HFF-Myc (cell line): ENCODE results near the gene RBFOX1.
"Not testable (repeated sequence)": the region's sequence is repeated elsewhere in the genome, so short reads cannot be mapped to it uniquely, and the experiment has no call there.

Experiments
- DNase-seq: peaks from one replicate; pipeline ENCODE4 v3.0.0-alpha.2; 2011; ENCODE audit warnings: low read depth; ENCODE audit errors: extremely low read depth
- H3K4me3 ChIP-seq: replicated peaks from 2 replicates; pipeline ENCODE4 v1.5.1; 2011; ENCODE audit warnings: low read depth, mild to moderate bottlenecking, control low read depth, low read length
- TF ChIP-seq, protein P1 (sequence below): IDR thresholded peaks from 2 replicates; pipeline ENCODE4 v1.5.1; 2012; ENCODE audit warnings: mild to moderate bottlenecking, low read depth, low read length, control low read depth; ENCODE audit errors: missing control alignments

Gene RBFOX1

DNA sequence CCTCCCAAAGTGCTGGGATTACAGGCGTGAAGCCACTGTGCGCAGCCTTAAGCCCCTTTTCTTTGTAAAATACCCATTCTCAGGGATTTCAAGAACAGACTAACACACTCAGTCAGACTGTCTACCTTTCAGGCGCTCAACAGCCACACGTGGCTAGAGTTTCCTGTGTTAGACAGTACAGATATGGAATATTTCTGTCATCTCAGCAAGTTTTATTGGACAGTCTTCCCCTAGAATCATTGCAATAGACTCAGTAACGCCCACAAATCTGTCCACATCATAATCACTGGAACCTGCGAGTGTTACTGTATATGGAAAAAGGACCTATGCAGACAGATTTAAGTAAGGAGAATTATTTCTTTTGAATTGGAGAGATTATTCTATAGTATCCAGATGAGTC lies 160.5 kb downstream of the RBFOX1 start:
- TF ChIP-seq, protein P1, sequence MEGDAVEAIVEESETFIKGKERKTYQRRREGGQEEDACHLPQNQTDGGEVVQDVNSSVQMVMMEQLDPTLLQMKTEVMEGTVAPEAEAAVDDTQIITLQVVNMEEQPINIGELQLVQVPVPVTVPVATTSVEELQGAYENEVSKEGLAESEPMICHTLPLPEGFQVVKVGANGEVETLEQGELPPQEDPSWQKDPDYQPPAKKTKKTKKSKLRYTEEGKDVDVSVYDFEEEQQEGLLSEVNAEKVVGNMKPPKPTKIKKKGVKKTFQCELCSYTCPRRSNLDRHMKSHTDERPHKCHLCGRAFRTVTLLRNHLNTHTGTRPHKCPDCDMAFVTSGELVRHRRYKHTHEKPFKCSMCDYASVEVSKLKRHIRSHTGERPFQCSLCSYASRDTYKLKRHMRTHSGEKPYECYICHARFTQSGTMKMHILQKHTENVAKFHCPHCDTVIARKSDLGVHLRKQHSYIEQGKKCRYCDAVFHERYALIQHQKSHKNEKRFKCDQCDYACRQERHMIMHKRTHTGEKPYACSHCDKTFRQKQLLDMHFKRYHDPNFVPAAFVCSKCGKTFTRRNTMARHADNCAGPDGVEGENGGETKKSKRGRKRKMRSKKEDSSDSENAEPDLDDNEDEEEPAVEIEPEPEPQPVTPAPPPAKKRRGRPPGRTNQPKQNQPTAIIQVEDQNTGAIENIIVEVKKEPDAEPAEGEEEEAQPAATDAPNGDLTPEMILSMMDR: no peak
- H3K4me3 ChIP-seq: no peak overlapping the region
- no peak for DNase-seq

DNA sequence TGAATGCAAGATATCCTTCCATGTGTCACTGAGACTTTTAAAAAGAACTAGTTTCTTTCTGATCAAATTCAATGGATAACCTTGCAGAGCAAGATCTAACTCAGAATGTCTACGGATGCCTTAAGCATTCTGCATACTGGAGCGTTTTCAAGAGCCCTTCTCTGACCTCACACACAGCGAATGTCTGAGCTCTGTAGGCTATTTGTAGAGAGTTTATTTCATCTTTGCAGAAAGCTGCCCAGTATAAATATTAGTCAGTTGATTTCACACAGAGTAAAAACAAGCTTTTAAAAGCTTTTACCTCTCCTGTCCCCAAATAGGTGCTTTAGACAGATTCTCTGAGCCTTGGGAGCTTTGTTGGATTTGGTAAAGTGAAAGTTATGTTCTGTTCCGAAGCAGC lies 165.0 kb downstream of the RBFOX1 start:
- TF ChIP-seq, protein P1: no peak

DNA sequence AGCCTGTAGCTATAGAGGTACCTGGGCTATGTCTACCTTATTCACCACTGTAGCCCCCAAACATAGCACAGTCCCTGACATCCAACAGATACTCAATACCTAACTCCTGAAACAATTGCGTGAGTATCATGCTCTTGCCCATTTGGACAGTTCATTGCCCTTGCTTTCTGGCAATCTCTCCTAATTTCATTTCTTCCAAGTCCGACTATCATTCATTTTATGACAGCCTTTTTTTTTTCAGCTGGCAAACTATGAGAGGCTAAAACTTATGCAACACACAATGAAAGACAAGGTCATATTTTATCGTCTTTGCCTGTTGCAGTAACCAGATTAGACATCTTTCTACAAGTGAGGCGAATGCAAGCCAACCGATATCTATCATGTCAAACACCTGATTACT lies 169.2 kb downstream of the RBFOX1 start:
- no peak overlapping the region for H3K4me3 ChIP-seq
- DNase-seq: no peak

More for the DNA sequence above, 165.0 kb downstream of the RBFOX1 start:
- no peak overlapping the region for H3K4me3 ChIP-seq
- no peak for DNase-seq

DNA sequence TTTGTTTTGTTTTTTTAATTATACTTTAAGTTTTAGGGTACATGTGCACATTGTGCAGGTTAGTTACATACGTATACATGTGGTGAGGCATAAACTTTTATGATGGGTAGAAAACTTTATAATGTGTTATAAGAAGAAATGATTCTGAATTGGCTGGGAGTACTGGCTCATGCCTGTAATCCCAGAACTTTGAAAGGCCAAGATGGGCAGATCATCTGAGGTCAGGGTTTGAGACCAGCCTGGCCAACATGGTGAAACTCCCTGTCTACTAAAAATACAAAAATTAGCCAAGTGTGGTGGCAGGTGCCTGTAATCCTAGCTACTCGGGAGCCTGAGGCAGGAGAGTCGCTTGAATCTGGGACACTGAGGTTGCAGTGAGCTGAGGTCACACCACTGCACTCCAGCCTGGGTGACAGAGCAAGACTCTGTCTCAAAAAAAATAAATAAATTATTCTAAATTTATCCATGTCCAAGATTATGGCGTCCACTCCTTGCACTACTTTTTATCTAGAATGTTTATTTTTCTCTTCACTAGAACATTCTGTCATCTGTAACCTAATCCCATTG lies 170.0 kb downstream of the RBFOX1 start:
- not testable (repeated sequence) for DNase-seq, H3K4me3 ChIP-seq

More for the DNA sequence above, 169.2 kb downstream of the RBFOX1 start:
- TF ChIP-seq, protein P1: no peak

DNA sequence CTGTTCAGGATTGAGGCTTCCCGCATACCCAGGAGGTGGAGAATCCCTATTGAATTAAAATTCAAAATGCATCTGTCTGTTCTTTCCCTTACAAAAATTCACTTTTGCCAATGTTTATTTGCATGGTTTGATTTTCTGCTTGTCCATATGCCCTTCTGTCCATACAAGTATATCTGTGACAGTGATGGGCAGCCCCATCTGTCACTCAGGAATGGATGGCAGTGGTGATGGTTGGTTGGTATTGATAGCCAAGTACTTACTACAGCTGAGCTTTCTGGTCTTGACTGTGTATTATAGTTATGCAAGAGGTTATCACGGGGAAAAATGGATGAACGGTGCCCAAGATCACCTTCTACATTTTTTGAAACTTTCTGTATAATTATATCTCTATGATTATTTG lies 171.0 kb downstream of the RBFOX1 start:
- DNase-seq: no peak
- TF ChIP-seq, protein P1: no peak

DNA sequence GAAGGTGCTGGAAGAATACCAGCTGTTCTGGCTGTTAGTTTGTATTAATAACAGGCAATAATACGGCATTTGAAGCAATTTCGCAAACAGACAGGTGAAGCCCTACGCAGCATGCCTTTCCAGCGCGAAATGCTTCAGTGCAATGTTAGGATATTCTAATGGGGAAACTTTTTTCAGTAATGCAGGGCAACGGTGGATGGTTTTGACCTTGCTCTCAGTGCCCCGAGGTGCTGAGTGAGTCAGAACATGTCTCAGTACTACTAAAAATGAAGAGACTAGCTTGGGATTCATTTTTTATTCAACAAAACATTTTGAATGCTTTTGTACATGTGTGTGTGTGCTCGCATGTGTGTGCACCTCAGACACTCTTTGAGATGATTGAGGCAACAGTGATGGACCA lies 172.2 kb downstream of the RBFOX1 start:
- TF ChIP-seq, protein P1: no peak
- no peak overlapping the region for H3K4me3 ChIP-seq
- no peak for DNase-seq

More for the DNA sequence above, 171.0 kb downstream of the RBFOX1 start:
- no peak overlapping the region for H3K4me3 ChIP-seq

DNA sequence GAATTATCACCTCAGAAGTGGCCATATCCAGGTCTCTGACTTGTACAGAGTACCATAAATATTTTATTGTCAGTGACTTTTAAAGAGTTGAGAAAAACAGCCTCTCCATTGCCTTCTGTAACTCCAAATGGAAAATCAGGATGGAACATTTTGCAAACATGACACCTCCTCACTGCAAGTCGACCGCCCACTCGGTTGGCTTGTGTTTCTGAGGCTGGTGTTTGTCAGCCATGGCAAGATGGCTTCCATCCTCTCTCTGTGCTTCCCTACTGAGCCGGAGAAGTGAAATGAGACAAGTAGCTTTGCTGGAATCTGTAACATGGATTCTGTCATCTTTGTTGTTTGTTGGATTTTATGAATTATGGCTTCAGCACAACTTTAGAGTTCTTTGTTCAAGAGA lies 172.8 kb downstream of the RBFOX1 start:
- DNase-seq: no peak
- no peak overlapping the region for H3K4me3 ChIP-seq
- TF ChIP-seq, protein P1: no peak
